ENCODE data around the gene PRKG1.

PRKG1 gene

GRCh38 chr10:52266858-52267257 lies 1192.6 kb downstream of the PRKG1 start:
- no peak for TF ChIP-seq CTCF (IDR thresholded peaks at IDR 0.05; ENCODE audit: low read depth, low read length)

GRCh38 chr10:52268790-52269189 lies 1194.5 kb downstream of the PRKG1 start:
- Histone ChIP-seq H3K9me3 (ENCODE audit: severe bottlenecking) (no peaks in the 10 kb centered on the region), H3K4me3 (ENCODE audit: low read depth, low read length) (no peak overlapping the region), H3K27me3 (ENCODE audit: insufficient read depth, low read depth, severe bottlenecking) (no peaks in the 10 kb centered on the region), H3K27ac (no peak overlapping the region), H3K36me3 (no peaks in the 10 kb centered on the region)
- DNase-seq, result no peak
- no peak for TF ChIP-seq CTCF (IDR thresholded peaks at IDR 0.05; ENCODE audit: low read depth, low read length)

More at GRCh38 chr10:52266858-52267257, 1192.6 kb downstream of the PRKG1 start:
- Histone ChIP-seq H3K36me3 (no peaks in the 10 kb centered on the region), H3K9me3 (ENCODE audit: severe bottlenecking) (no peaks in the 10 kb centered on the region), H3K4me3 (ENCODE audit: low read depth, low read length) (no peak overlapping the region), H3K27ac (no peak overlapping the region), H3K27me3 (ENCODE audit: insufficient read depth, low read depth, severe bottlenecking) (no peaks in the 10 kb centered on the region)
- no peak for DNase-seq

- no peaks in the 10 kb centered on the region for H3K9me3 ChIP-seq (ENCODE audit: severe bottlenecking)
- DNase-seq, result no peak
- H3K36me3 ChIP-seq, result no peaks in the 10 kb centered on the region
- H3K27ac ChIP-seq, result no peak overlapping the region
- H3K4me3 ChIP-seq (ENCODE audit: low read depth, low read length), result no peak overlapping the region
- H3K27me3 ChIP-seq (ENCODE audit: insufficient read depth, low read depth, severe bottlenecking), result no peaks in the 10 kb centered on the region
- no peak for TF ChIP-seq CTCF (IDR thresholded peaks at IDR 0.05; ENCODE audit: low read depth, low read length)
Measured at GRCh38 chr10:52269233-52269632, 1194.9 kb downstream of the PRKG1 start.

GRCh38 chr10:52276163-52276562 lies 1201.9 kb downstream of the PRKG1 start:
- no peak for DNase-seq
- H3K4me3 ChIP-seq (ENCODE audit: low read depth, low read length), result no peak overlapping the region
- no peaks in the 10 kb centered on the region for H3K36me3 ChIP-seq
- no peaks in the 10 kb centered on the region for H3K27me3 ChIP-seq (ENCODE audit: insufficient read depth, low read depth, severe bottlenecking)
- H3K27ac ChIP-seq, result no peak overlapping the region
- no peak for TF ChIP-seq CTCF (IDR thresholded peaks at IDR 0.05; ENCODE audit: low read depth, low read length)
- no peaks in the 10 kb centered on the region for H3K9me3 ChIP-seq (ENCODE audit: severe bottlenecking)

- Histone ChIP-seq H3K27me3 (ENCODE audit: insufficient read depth, low read depth, severe bottlenecking) (no peaks in the 10 kb centered on the region), H3K9me3 (ENCODE audit: severe bottlenecking) (no peaks in the 10 kb centered on the region), H3K36me3 (no peaks in the 10 kb centered on the region), H3K27ac (no peak overlapping the region), H3K4me3 (ENCODE audit: low read depth, low read length) (no peak overlapping the region)
- DNase-seq, result no peak
- no peak for TF ChIP-seq CTCF (IDR thresholded peaks at IDR 0.05; ENCODE audit: low read depth, low read length)
Measured at GRCh38 chr10:52276986-52277385, 1202.7 kb downstream of the PRKG1 start.

GRCh38 chr10:52279546-52279945 lies 1205.3 kb downstream of the PRKG1 start:
- Histone ChIP-seq H3K27ac (no peak overlapping the region), H3K4me3 (ENCODE audit: low read depth, low read length) (no peak overlapping the region), H3K36me3 (no peaks in the 10 kb centered on the region), H3K27me3 (ENCODE audit: insufficient read depth, low read depth, severe bottlenecking) (no peaks in the 10 kb centered on the region), H3K9me3 (ENCODE audit: severe bottlenecking) (no peaks in the 10 kb centered on the region)
- no peak for TF ChIP-seq CTCF (IDR thresholded peaks at IDR 0.05; ENCODE audit: low read depth, low read length)
- no peak for DNase-seq

Measured in WERI-Rb-1 (cell line).